H9 (cell line): ENCODE data around the gene RPS6KA6. TPM values are rescaled to one million over a fixed set of nuclear protein-coding genes. Genes with fewer than 3 reads are reported as not detected.

Source experiments
- DNase-seq: peaks from one replicate; pipeline ENCODE4 v3.0.0-alpha.2; 2017
- H2AFZ ChIP-seq: one replicate; pipeline ENCODE4 v1.6.1; 2013; ENCODE audit warnings: mild to moderate bottlenecking, low read length, control low read depth, moderate library complexity
- H2AK5ac ChIP-seq: 2 replicates; pipeline ENCODE4 v1.6.1; 2013; ENCODE audit warnings: low read length, control low read depth, mixed read lengths; ENCODE audit not compliant: insufficient read length
- H2BK120ac ChIP-seq: one replicate; pipeline ENCODE4 v1.6.1; 2013; ENCODE audit warnings: low read depth, mild to moderate bottlenecking, low read length, control low read depth, inconsistent platforms; ENCODE audit not compliant: poor library complexity, severe bottlenecking
- H2BK12ac ChIP-seq: 2 replicates; pipeline ENCODE4 v1.6.1; 2013; ENCODE audit warnings: low read length, control low read depth, mixed read lengths, low read depth; ENCODE audit not compliant: insufficient read length
- H2BK15ac ChIP-seq: 2 replicates; pipeline ENCODE4 v1.6.1; 2013; ENCODE audit warnings: low read depth, low read length, control low read depth
- H2BK20ac ChIP-seq: one replicate; pipeline ENCODE4 v1.6.1; 2013; ENCODE audit warnings: low read depth, mild to moderate bottlenecking, low read length, control low read depth, inconsistent platforms; ENCODE audit not compliant: poor library complexity, severe bottlenecking
- H2BK5ac ChIP-seq: 2 replicates; pipeline ENCODE4 v1.6.1; 2013; ENCODE audit warnings: low read length, control low read depth, mixed read lengths; ENCODE audit not compliant: insufficient read length
- H3K14ac ChIP-seq: 2 replicates; pipeline ENCODE4 v1.6.1; 2013; ENCODE audit warnings: low read length, control low read depth; ENCODE audit not compliant: insufficient read depth
- H3K18ac ChIP-seq: 2 replicates; pipeline ENCODE4 v1.6.1; 2013; ENCODE audit warnings: low read depth, mild to moderate bottlenecking, mixed read lengths, low read length, control low read depth; ENCODE audit not compliant: insufficient read length
- H3K23ac ChIP-seq: 2 replicates; pipeline ENCODE4 v1.6.1; 2013; ENCODE audit warnings: low read length, control low read depth, mixed read lengths, low read depth; ENCODE audit not compliant: insufficient read length
- H3K23me2 ChIP-seq: 2 replicates; pipeline ENCODE4 v1.6.1; 2013; ENCODE audit warnings: low read depth, mild to moderate bottlenecking, mixed read lengths, low read length, control low read depth; ENCODE audit not compliant: insufficient read length, poor library complexity, severe bottlenecking
- H3K27ac ChIP-seq: 2 replicates; pipeline ENCODE4 v1.5.1; 2013; ENCODE audit warnings: low read length, control low read depth, mixed read lengths, low read depth; ENCODE audit not compliant: insufficient read length
- H3K27me3 ChIP-seq: 2 replicates; pipeline ENCODE4 v1.6.1; 2013; ENCODE audit warnings: low read length, control low read depth, inconsistent platforms; ENCODE audit not compliant: insufficient read depth
- H3K4ac ChIP-seq: 2 replicates; pipeline ENCODE4 v1.6.1; 2013; ENCODE audit warnings: low read depth, mild to moderate bottlenecking, control low read depth, inconsistent platforms, low read length, moderate library complexity
- H3K4me1 ChIP-seq: 2 replicates; pipeline ENCODE4 v1.6.1; 2013; ENCODE audit warnings: low read length, control low read depth, inconsistent platforms; ENCODE audit not compliant: insufficient read depth
- H3K4me2 ChIP-seq: 2 replicates; pipeline ENCODE4 v1.6.1; 2013; ENCODE audit warnings: low read length, control low read depth, mixed read lengths; ENCODE audit not compliant: insufficient read length, insufficient read depth
- H3K56ac ChIP-seq: 2 replicates; pipeline ENCODE4 v1.6.1; 2013; ENCODE audit warnings: low read depth, mild to moderate bottlenecking, mixed read lengths, low read length, control low read depth; ENCODE audit not compliant: insufficient read length
- H3K79me1 ChIP-seq: 2 replicates; pipeline ENCODE4 v1.6.1; 2013; ENCODE audit warnings: low read depth, mild to moderate bottlenecking, moderate library complexity, low read length, control low read depth, inconsistent platforms; ENCODE audit not compliant: insufficient read depth, poor library complexity, severe bottlenecking
- H3K79me2 ChIP-seq: 2 replicates; pipeline ENCODE4 v1.6.1; 2013; ENCODE audit warnings: low read length, control low read depth, inconsistent platforms; ENCODE audit not compliant: insufficient read depth
- H3K9ac ChIP-seq: 2 replicates; pipeline ENCODE4 v1.6.1; 2013; ENCODE audit warnings: low read length, control low read depth, mixed read lengths; ENCODE audit not compliant: insufficient read length; ENCODE audit errors: extremely low read depth
- H3K9me3 ChIP-seq: one replicate; pipeline ENCODE4 v1.6.1; 2013; ENCODE audit warnings: low read depth, low read length, inconsistent platforms; ENCODE audit not compliant: control insufficient read depth
- H3T11ph ChIP-seq: one replicate; pipeline ENCODE4 v1.6.1; 2013; ENCODE audit warnings: mild to moderate bottlenecking, low read length, control low read depth, inconsistent platforms
- H4K20me1 ChIP-seq: one replicate; pipeline ENCODE4 v1.6.1; 2013; ENCODE audit not compliant: control insufficient read depth, insufficient read length, insufficient read depth
- H4K5ac ChIP-seq: 2 replicates; pipeline ENCODE4 v1.6.1; 2013; ENCODE audit warnings: low read depth, mild to moderate bottlenecking, mixed read lengths, low read length, control low read depth; ENCODE audit not compliant: insufficient read length
- H4K8ac ChIP-seq: replicated peaks from 2 replicates; pipeline ENCODE4 v1.6.1; 2013; ENCODE audit warnings: low read length, control low read depth, mixed read lengths, low read depth; ENCODE audit not compliant: insufficient read length
- H4K91ac ChIP-seq: 2 replicates; pipeline ENCODE4 v1.6.1; 2013; ENCODE audit warnings: low read depth, mild to moderate bottlenecking, moderate library complexity, mixed read lengths, low read length, control low read depth; ENCODE audit not compliant: insufficient read length
- H3K27ac Mint-ChIP-seq, 3 experiments: 2 replicates in 2 of 3; 3 replicates in 1 of 3; pipeline ENCODE4 v1.8.0; 2020 to 2021; ENCODE audit warnings: mixed read lengths in 3 of 3, mild to moderate bottlenecking in 1 of 3, moderate library complexity in 1 of 3
- H3K27me3 Mint-ChIP-seq: 2 replicates; pipeline ENCODE4 v1.8.0; 2021; ENCODE audit warnings: low read depth, mild to moderate bottlenecking, moderate library complexity, mixed read lengths
- H3K36me3 Mint-ChIP-seq, 3 experiments: 2 replicates in 2 of 3; 3 replicates in 1 of 3; pipeline ENCODE4 v1.8.0; 2020 to 2021; ENCODE audit warnings: low read depth in 3 of 3, mixed read lengths in 3 of 3; ENCODE audit not compliant: insufficient read depth in 1 of 3
- H3K4me1 Mint-ChIP-seq, 2 experiments: 2 replicates each; pipeline ENCODE4 v1.8.0; 2020; ENCODE audit warnings: mixed read lengths in 2 of 2
- H3K4me3 Mint-ChIP-seq, 2 experiments: 2 replicates in 1 of 2; 3 replicates in 1 of 2; pipeline ENCODE4 v1.8.0; 2020 to 2021; ENCODE audit warnings: mild to moderate bottlenecking in 2 of 2, mixed read lengths in 2 of 2, moderate library complexity in 1 of 2
- H3K9me3 Mint-ChIP-seq, 2 experiments: 2 replicates in 1 of 2; 3 replicates in 1 of 2; pipeline ENCODE4 v1.8.0; 2020; ENCODE audit warnings: mild to moderate bottlenecking in 2 of 2, mixed read lengths in 2 of 2, moderate library complexity in 1 of 2
- CTCF ChIP-seq: fragments of 200-600 bp; sonication (generic); conservative IDR thresholded peaks from 3 replicates; pipeline ENCODE4 v1.8.0; 2021; ENCODE audit warnings: antibody characterized with exemption, mild to moderate bottlenecking
- WGBS: extraction: QIAGEN DNeasy Blood & Tissue Kit; methylation state at CpG from one replicate; pipeline ENCODE4 v1.1.7; 2013; ENCODE audit warnings: missing lambda C conversion rate, low lambda C conversion rate, mixed read lengths; ENCODE audit not compliant: insufficient read length; ENCODE audit errors: extremely low coverage; 5-methylcytosine and 5-hydroxymethylcytosine counted together
- total RNA-seq: library from RNA; stranded (reverse); gene quantifications from 2 replicates; pipeline ENCODE4 v1.2.1, GENCODE V29; 2021

RPS6KA6 gene
- total RNA-seq, 1 experiment from 2014 or later, result 12.1 TPM

GRCh38 chrX:84221181-84221580 is 33.2 kb upstream of the RPS6KA6 start:
- Histone ChIP-seq H2AFZ (no peak overlapping the region), H3K79me2 (no peaks in the 10 kb centered on the region), H3K56ac (no peak overlapping the region), H2AK5ac (no peak overlapping the region), H3K23ac (no peak overlapping the region), H3K9me3 (peaks cover 19% of the 10 kb centered on the region), H2BK20ac (no peak overlapping the region), H2BK5ac (no peak overlapping the region), H3K4me1 (no peaks in the 10 kb centered on the region), H3K18ac (no peak overlapping the region), H3K9ac (no peak overlapping the region), H3K4me2 (no peak overlapping the region), H2BK12ac (no peak overlapping the region), H4K91ac (no peak overlapping the region), H3K23me2 (no peaks in the 10 kb centered on the region), H4K5ac (no peak overlapping the region), H3K14ac (no peak overlapping the region), H4K8ac (no peak overlapping the region), H2BK15ac (no peak overlapping the region), H3K79me1 (no peaks in the 10 kb centered on the region), H3K27me3 (no peaks in the 10 kb centered on the region), H4K20me1 (no peaks in the 10 kb centered on the region), H3K27ac (no peak overlapping the region), H2BK120ac (no peak overlapping the region), H3T11ph (no peak overlapping the region), H3K4ac (no peak overlapping the region)
- no peaks in the 10 kb centered on the region for H3K27me3 Mint-ChIP-seq
- no peak overlapping the region for H3K27ac Mint-ChIP-seq
- no peak for DNase-seq
- peaks cover 7% of the 10 kb centered on the region in 2 experiments for H3K4me1 Mint-ChIP-seq
- no peak overlapping the region for H3K4me3 Mint-ChIP-seq
- H3K36me3 Mint-ChIP-seq, result no peaks in the 10 kb centered on the region; a peak in 1 of 7 replicates
- peaks cover 49 to 53% of the 10 kb centered on the region in 2 experiments for H3K9me3 Mint-ChIP-seq
- WGBS, result no CpG with 5 or more reads among the region's 2 CpGs
- TF ChIP-seq CTCF, result no peak
